SU-DHL-6 (cell line): ENCODE measurements around the gene C11orf68.

Source experiments
- EZH2phosphoT487 ChIP-seq: fragments of 200-600 bp; sonication (generic), shearing (Covaris generic); conservative IDR thresholded peaks from 2 replicates; pipeline ENCODE4 v1.6.1; 2018; ENCODE audit warnings: mild to moderate bottlenecking, antibody characterized with exemption, low read length, moderate library complexity, mixed read lengths
- TF ChIP-seq, protein P1 (sequence below): fragments of 200-600 bp; sonication (generic); IDR thresholded peaks from one replicate; pipeline ENCODE4 v1.5.1; 2017; ENCODE audit warnings: antibody characterized with exemption, mild to moderate bottlenecking, low read length, moderate library complexity; ENCODE audit not compliant: insufficient read depth, poor library complexity, severe bottlenecking

DNA sequence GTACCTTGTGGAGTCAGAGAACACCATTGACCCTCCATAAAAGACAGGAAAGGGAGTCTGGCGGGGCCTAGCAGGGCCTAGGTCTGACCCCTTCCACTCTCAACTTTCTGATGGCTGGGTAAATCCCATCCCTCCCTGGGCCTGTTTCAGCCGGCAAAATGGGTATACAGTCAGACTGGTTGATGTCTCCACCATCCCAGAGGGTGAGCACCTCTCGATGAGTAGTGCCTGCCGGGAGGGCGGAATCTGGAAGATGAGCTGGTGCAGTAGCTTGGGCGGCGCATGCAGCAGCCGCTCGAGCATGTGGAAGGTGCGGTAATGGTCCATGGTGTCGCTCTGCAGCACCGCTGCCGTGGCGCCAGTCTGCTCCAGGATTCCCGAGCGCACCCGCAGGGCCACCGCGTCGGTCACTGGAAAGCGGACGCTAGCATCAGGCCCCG, 31.1 kb downstream of the C11orf68 start:
- TF ChIP-seq, protein P1, sequence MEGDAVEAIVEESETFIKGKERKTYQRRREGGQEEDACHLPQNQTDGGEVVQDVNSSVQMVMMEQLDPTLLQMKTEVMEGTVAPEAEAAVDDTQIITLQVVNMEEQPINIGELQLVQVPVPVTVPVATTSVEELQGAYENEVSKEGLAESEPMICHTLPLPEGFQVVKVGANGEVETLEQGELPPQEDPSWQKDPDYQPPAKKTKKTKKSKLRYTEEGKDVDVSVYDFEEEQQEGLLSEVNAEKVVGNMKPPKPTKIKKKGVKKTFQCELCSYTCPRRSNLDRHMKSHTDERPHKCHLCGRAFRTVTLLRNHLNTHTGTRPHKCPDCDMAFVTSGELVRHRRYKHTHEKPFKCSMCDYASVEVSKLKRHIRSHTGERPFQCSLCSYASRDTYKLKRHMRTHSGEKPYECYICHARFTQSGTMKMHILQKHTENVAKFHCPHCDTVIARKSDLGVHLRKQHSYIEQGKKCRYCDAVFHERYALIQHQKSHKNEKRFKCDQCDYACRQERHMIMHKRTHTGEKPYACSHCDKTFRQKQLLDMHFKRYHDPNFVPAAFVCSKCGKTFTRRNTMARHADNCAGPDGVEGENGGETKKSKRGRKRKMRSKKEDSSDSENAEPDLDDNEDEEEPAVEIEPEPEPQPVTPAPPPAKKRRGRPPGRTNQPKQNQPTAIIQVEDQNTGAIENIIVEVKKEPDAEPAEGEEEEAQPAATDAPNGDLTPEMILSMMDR, result no peak
- no peak for TF ChIP-seq EZH2phosphoT487
